MG63 (cell line): ENCODE data around the gene ZNF503. TPM values are rescaled to one million over a fixed set of nuclear protein-coding genes. Genes with fewer than 3 reads are reported as not detected.

ENCODE experiments used
- DNase-seq: peaks from one replicate; pipeline ENCODE4 v3.0.0-alpha.2; 2020
- H3K27me3 ChIP-seq: fragments of 250-450 bp; sonication (Bioruptor Pico); 2 replicates; pipeline ENCODE4 v1.5.1; 2020; ENCODE audit warnings: mild to moderate bottlenecking, moderate library complexity
- H3K36me3 ChIP-seq: fragments of 250-450 bp; sonication (Bioruptor Pico); 2 replicates; pipeline ENCODE4 v1.5.1; 2020; ENCODE audit warnings: mild to moderate bottlenecking, moderate library complexity
- H3K4me3 ChIP-seq: fragments of 250-450 bp; sonication (Bioruptor Pico); 2 replicates; pipeline ENCODE4 v1.5.1; 2020; ENCODE audit warnings: mild to moderate bottlenecking, moderate library complexity
- H3K9me3 ChIP-seq: fragments of 250-450 bp; sonication (Bioruptor Pico); 2 replicates; pipeline ENCODE4 v1.5.1; 2020; ENCODE audit warnings: mild to moderate bottlenecking, moderate library complexity
- total RNA-seq: library from RNA; depleted of rRNA; stranded (reverse); fragments of >200 nt; shearing (Covaris generic); gene quantifications from 2 replicates; pipeline ENCODE4 v1.2.3, GENCODE V29; 2014; ENCODE audit warnings: low replicate concordance; rRNA removed

Gene ZNF503
- total RNA-seq, 1 experiment from 2014 or later, result 8.8 TPM

DNA sequence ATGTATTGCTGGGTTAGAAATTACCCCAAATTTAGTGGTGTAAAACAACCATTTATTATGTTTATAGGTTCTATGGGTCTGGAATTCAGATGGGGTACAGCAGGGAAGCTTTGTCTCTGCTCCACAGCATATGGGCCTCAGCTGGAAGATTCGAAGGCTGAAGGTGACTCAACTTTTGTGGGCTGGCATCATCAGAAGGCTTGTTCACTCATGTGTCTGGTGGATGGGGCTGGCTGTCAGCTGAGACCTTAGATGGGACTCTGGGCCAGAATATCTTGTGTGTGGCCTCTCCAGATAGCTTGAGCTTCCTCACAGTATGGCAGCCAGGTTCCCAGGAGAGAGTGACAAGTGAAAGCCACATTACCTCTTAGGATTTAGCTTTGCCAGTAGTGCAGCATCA, 45.9 kb downstream of the ZNF503 start:
- no peaks in the 10 kb centered on the region for H3K27me3 ChIP-seq
- no peak for DNase-seq
- H3K4me3 ChIP-seq, result no peak overlapping the region
- no peaks in the 10 kb centered on the region for H3K36me3 ChIP-seq
- peaks cover 4% of the 10 kb centered on the region; the same call in 1 of the 2 replicates for H3K9me3 ChIP-seq

DNA sequence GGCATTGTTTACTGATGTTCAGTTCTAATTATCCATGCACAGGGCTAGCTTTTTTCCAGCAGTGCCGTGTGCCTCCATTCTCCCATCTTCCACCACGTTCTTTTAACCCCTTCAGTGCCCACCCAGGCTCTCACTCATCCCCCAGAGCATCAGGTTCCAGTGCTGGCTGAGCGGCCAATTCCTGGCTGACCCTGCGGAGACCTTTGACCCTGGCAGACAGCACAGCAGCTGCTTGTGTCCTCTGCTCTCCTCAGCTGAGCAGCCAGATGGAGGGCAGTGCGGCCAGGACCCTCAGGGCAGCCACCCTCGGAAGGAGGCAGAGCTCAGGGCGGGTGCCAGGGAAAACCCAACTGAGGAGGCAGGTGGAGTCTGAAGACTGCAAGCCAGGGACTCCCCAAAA, 48.4 kb downstream of the ZNF503 start:
- Histone ChIP-seq H3K9me3 (peaks cover 4% of the 10 kb centered on the region; the same call in 1 of the 2 replicates), H3K4me3 (no peak overlapping the region), H3K27me3 (no peaks in the 10 kb centered on the region), H3K36me3 (no peaks in the 10 kb centered on the region)
- DNase-seq, result no peak

DNA sequence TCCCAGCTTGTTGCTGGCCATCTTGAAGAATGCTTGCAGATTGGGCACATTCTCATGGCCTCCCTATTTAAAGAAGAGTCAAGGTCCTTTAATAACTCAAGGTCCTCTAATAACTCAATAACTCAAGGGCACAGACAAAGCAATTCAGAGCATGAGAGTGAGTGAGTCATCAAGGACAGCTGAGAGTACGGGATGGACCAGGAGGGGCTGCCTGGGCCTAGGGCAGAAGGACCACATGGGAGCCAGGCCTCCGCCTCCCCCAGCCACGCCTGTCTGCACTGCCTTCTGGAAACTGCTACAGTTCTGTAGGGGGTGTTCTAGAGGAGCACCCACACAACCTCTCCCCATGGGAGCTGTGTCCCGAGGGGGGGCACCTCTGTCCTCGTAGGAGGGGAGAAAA, 48.9 kb downstream of the ZNF503 start:
- Histone ChIP-seq H3K9me3 (peaks cover 4% of the 10 kb centered on the region; the same call in 1 of the 2 replicates), H3K27me3 (no peaks in the 10 kb centered on the region), H3K4me3 (no peak overlapping the region), H3K36me3 (no peaks in the 10 kb centered on the region)
- no peak for DNase-seq

DNA sequence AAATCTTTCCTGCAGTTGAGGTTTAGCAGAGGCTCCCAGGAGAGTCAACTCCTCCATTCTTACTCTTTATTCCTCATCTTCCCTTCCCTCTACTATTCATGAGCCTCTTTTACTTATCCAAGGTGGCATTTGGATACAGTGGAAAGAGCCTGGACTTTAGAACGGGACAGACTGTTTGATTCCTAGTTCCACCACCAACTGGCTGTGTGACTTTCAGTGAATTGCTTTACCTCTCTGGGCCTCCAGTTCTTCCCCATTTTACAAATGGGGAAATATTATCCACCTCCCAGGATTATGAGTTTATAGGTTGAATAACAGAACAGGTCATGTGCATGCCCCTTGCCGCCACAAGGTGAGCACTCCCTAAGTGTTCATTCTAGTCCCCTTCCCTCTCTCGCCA, 49.9 kb downstream of the ZNF503 start:
- peaks cover 4% of the 10 kb centered on the region; the same call in 1 of the 2 replicates for H3K9me3 ChIP-seq
- no peak overlapping the region for H3K4me3 ChIP-seq
- H3K27me3 ChIP-seq, result no peaks in the 10 kb centered on the region
- no peaks in the 10 kb centered on the region for H3K36me3 ChIP-seq
- no peak for DNase-seq

DNA sequence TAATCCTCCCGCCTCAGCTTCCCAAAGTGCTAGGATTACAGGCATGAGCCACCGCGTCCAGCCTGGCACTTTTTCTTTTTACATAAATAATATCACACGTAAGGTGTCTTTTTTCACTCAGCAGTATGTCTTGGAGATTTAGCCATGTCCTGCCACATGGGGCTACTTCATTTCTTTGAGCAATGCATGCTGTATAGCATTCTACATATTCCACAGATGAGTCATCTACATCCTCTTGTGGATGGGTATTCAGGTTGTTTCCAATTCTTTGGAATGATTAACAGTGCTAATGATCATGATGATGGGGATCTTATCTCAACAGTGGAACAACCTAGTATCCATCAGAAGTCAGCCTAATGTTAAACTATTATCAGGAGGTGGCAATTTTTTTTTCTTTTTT, 50.8 kb downstream of the ZNF503 start:
- no peaks in the 10 kb centered on the region for H3K27me3 ChIP-seq
- H3K4me3 ChIP-seq, result no peak overlapping the region
- DNase-seq, result no peak
- no peaks in the 10 kb centered on the region for H3K36me3 ChIP-seq
- H3K9me3 ChIP-seq, result peaks cover 3% of the 10 kb centered on the region; the same call in 1 of the 2 replicates

Other genes starting within 250 kb of the ZNF503 start
- 200 and 236 TPM in 2 replicates for gene VDAC2, start 191.0 kb downstream of the ZNF503 start, total RNA-seq
- gene COMTD1, start 165.8 kb downstream of the ZNF503 start, total RNA-seq, result 18.1 and 33.0 TPM in 2 replicates
- gene LRMDA, start 29.9 kb upstream of the ZNF503 start, total RNA-seq, result 1.3 TPM in 1 of 2 replicates, not detected in the other